Measurements from ENCODE around the gene PIK3C2G.

DNA sequence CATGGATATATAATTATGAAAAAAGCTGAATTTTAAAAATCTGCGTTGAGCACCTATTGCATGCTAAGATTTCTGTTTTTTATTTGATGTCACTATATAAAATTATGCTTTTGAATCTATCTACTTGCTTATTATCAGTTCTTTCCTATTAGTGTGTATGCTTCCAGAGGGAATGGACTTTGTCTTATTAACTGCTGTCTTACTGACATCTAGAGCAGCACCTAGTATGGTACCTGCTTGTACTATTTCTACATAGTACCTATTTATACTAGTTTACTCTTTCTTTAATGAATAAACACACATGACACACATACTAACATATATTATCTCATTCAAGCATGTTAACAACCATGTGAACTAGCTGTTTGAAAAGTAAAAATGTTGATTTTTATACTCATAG, 38.6 kb upstream of the PIK3C2G start:
- TF ChIP-seq FOXA1 (IDR thresholded peaks at IDR 0.05) (no peak), L3MBTL2 (conservative IDR thresholded peaks at IDR 0.05) (no peak), TARDBP (IDR thresholded peaks at IDR 0.05) (no peak), FOXK2 (IDR thresholded peaks at IDR 0.05) (no peak), ARNT (IDR thresholded peaks at IDR 0.05) (no peak), FOXM1 (IDR thresholded peaks at IDR 0.05; ENCODE audit: borderline replicate concordance) (no peak), NFRKB (IDR thresholded peaks at IDR 0.05) (no peak), ELF4 (IDR thresholded peaks at IDR 0.05) (no peak), CTBP1 (IDR thresholded peaks at IDR 0.05; ENCODE audit: borderline replicate concordance) (no peak)
- TF ChIP-seq, protein P1, sequence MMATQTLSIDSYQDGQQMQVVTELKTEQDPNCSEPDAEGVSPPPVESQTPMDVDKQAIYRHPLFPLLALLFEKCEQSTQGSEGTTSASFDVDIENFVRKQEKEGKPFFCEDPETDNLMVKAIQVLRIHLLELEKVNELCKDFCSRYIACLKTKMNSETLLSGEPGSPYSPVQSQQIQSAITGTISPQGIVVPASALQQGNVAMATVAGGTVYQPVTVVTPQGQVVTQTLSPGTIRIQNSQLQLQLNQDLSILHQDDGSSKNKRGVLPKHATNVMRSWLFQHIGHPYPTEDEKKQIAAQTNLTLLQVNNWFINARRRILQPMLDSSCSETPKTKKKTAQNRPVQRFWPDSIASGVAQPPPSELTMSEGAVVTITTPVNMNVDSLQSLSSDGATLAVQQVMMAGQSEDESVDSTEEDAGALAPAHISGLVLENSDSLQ (IDR thresholded peaks at IDR 0.05) = no peak

Measured in HEK293T (cell line).